Neural cell (in vitro differentiated cells): ENCODE results near the gene RS1. TPM values are rescaled to one million over a fixed set of nuclear protein-coding genes. Genes with fewer than 3 reads are reported as not detected.

Experiments
- H2AFZ ChIP-seq: fragments of 200-600, 300-800 bp; sonication (generic), shearing (Covaris generic); 2 replicates; pipeline ENCODE4 v1.6.0; 2014; ENCODE audit warnings: low read depth, mild to moderate bottlenecking, antibody characterized with exemption, low read length, moderate library complexity
- H3F3A ChIP-seq: fragments of 200-600 bp; shearing (Covaris generic); 2 replicates; pipeline ENCODE4 v1.6.1; 2016; ENCODE audit warnings: mild to moderate bottlenecking, moderate library complexity, mixed read lengths, antibody characterized with exemption, low read length; ENCODE audit not compliant: insufficient read depth, poor library complexity, severe bottlenecking
- H3K27ac ChIP-seq: fragments of 200-600, 300-800 bp; sonication (generic), shearing (Covaris generic); 2 replicates; pipeline ENCODE4 v1.5.1; 2014; ENCODE audit warnings: mild to moderate bottlenecking, low read length, moderate library complexity
- H3K27me3 ChIP-seq: fragments of 300-800, 200-600 bp; sonication (generic), shearing (Covaris generic); 2 replicates; pipeline ENCODE4 v1.6.0; 2014; ENCODE audit warnings: mild to moderate bottlenecking, low read depth, low read length, moderate library complexity; ENCODE audit not compliant: insufficient read depth
- H3K36me3 ChIP-seq: fragments of 300-800, 200-600 bp; sonication (generic), shearing (Covaris generic); 2 replicates; pipeline ENCODE4 v1.5.1; 2014; ENCODE audit warnings: mild to moderate bottlenecking, antibody characterized with exemption, low read length, moderate library complexity; ENCODE audit not compliant: insufficient read depth
- H3K4me2 ChIP-seq: fragments of 300-800, 200-600 bp; sonication (generic), shearing (Covaris generic); 2 replicates; pipeline ENCODE4 v1.6.0; 2014; ENCODE audit warnings: mild to moderate bottlenecking, low read length
- H3K4me3 ChIP-seq: fragments of 300-800, 200-600 bp; sonication (generic), shearing (Covaris generic); 2 replicates; pipeline ENCODE4 v1.5.1; 2014; ENCODE audit warnings: mild to moderate bottlenecking, low read length, moderate library complexity
- H3K79me2 ChIP-seq: fragments of 200-600 bp; shearing (Covaris generic); replicated peaks from 2 replicates; pipeline ENCODE4 v1.6.0; 2014; ENCODE audit warnings: mild to moderate bottlenecking, low read length, moderate library complexity; ENCODE audit not compliant: insufficient read depth
- H3K9ac ChIP-seq: fragments of 300-800, 200-600 bp; sonication (generic), shearing (Covaris generic); 2 replicates; pipeline ENCODE4 v1.6.1; 2016; ENCODE audit warnings: mild to moderate bottlenecking, low read length, mixed read lengths
- H3K9me2 ChIP-seq: fragments of 200-600 bp; shearing (Covaris generic); 2 replicates; pipeline ENCODE4 v1.6.1; 2016; ENCODE audit warnings: mild to moderate bottlenecking, low read length, mixed read lengths; ENCODE audit not compliant: insufficient read depth
- H3K9me3 ChIP-seq: fragments of 200-600, 300-800 bp; sonication (generic), shearing (Covaris generic); 2 replicates; pipeline ENCODE4 v1.6.1; 2016; ENCODE audit warnings: mild to moderate bottlenecking, mixed run types, low read length, moderate library complexity, mixed read lengths
- H4K20me1 ChIP-seq: fragments of 200-600 bp; shearing (Covaris generic); 2 replicates; pipeline ENCODE4 v1.6.1; 2016; ENCODE audit warnings: mild to moderate bottlenecking, mixed run types; ENCODE audit not compliant: insufficient read depth
- CTCF ChIP-seq: fragments of 450-650 bp; IDR thresholded peaks from 2 replicates; pipeline ENCODE4 v1.5.1; 2014; ENCODE audit warnings: antibody characterized with exemption, mild to moderate bottlenecking, moderate library complexity; ENCODE audit not compliant: poor library complexity, severe bottlenecking
- EP300 ChIP-seq: fragments of 450-650 bp; conservative IDR thresholded peaks from 2 replicates; pipeline ENCODE4 v1.6.1; 2014; ENCODE audit warnings: antibody characterized with exemption, mild to moderate bottlenecking, moderate library complexity; ENCODE audit not compliant: poor library complexity, severe bottlenecking
- EZH2 ChIP-seq: fragments of 200-600, 300-800 bp; shearing (Covaris generic), sonication (generic); IDR thresholded peaks from 2 replicates; pipeline ENCODE4 v1.6.1; 2014; ENCODE audit warnings: antibody characterized with exemption, low read length, borderline replicate concordance, mild to moderate bottlenecking; ENCODE audit not compliant: insufficient read depth, poor library complexity, severe bottlenecking
- MXI1 ChIP-seq: fragments of 450-650 bp; conservative IDR thresholded peaks from 2 replicates; pipeline ENCODE4 v1.6.1; 2014; ENCODE audit warnings: antibody characterized with exemption, mild to moderate bottlenecking; ENCODE audit not compliant: poor library complexity, severe bottlenecking
- POLR2AphosphoS5 ChIP-seq: IDR thresholded peaks from 2 replicates; pipeline ENCODE4 v1.6.1; 2012
- RAD21 ChIP-seq: fragments of 450-650 bp; conservative IDR thresholded peaks from 2 replicates; pipeline ENCODE4 v1.6.1; 2014; ENCODE audit warnings: antibody characterized with exemption, mild to moderate bottlenecking, moderate library complexity
- SMC3 ChIP-seq: fragments of 450-650 bp; conservative IDR thresholded peaks from 2 replicates; pipeline ENCODE4 v1.6.1; 2014; ENCODE audit warnings: antibody characterized with exemption, mild to moderate bottlenecking, moderate library complexity; ENCODE audit not compliant: poor library complexity
- TAF1 ChIP-seq: IDR thresholded peaks from 2 replicates; pipeline ENCODE4 v1.6.1; 2012; ENCODE audit warnings: low read depth
- polyA plus RNA-seq: library from polyadenylated mRNA; depleted of rRNA; stranded (reverse); fragments of >200 nt; gene quantifications from 2 replicates; pipeline ENCODE4 v1.2.3, GENCODE V29; 2014
- TF ChIP-seq, protein P1 (sequence below): IDR thresholded peaks from 2 replicates; pipeline ENCODE4 v1.6.1; 2012; ENCODE audit warnings: borderline replicate concordance

Gene RS1
- polyA plus RNA-seq, 1 donor from 2014 or later = not detected

GRCh38 chrX:18674417-18674787, 2.5 kb upstream of the RS1 start:
- no peak overlapping the region for H2AFZ ChIP-seq

GRCh38 chrX:18668071-18668835, 3.7 kb downstream of the RS1 start:
- H3K9me2 ChIP-seq = no peaks in the 10 kb centered on the region
- no peaks in the 10 kb centered on the region for H3F3A ChIP-seq
- no peaks in the 10 kb centered on the region for H3K9me3 ChIP-seq
- H4K20me1 ChIP-seq = no peaks in the 10 kb centered on the region
- no peak overlapping the region for H3K4me2 ChIP-seq
- no peak overlapping the region for H2AFZ ChIP-seq
- H3K27ac ChIP-seq = no peak overlapping the region
- no peak overlapping the region for H3K9ac ChIP-seq
- H3K4me3 ChIP-seq = no peak overlapping the region
- no peaks in the 10 kb centered on the region for H3K36me3 ChIP-seq
- H3K27me3 ChIP-seq = no peaks in the 10 kb centered on the region
- no peak for TF ChIP-seq TAF1
- no peaks in the 10 kb centered on the region for H3K79me2 ChIP-seq

More at GRCh38 chrX:18674417-18674787, 2.5 kb upstream of the RS1 start:
- no peaks in the 10 kb centered on the region for H3K36me3 ChIP-seq
- H3K4me3 ChIP-seq = peak overlapping the region; percentile 71
- no peak for TF ChIP-seq CTCF
- TF ChIP-seq EP300 = no peak
- TF ChIP-seq EZH2 = no peak
- no peak overlapping the region for H3K4me2 ChIP-seq
- H3K9ac ChIP-seq = peak overlapping the region; percentile 44
- H3K9me3 ChIP-seq = no peaks in the 10 kb centered on the region
- H3K79me2 ChIP-seq = no peaks in the 10 kb centered on the region
- no peaks in the 10 kb centered on the region for H3K9me2 ChIP-seq
- H3F3A ChIP-seq = no peaks in the 10 kb centered on the region
- no peaks in the 10 kb centered on the region for H3K27me3 ChIP-seq
- H3K27ac ChIP-seq = no peak overlapping the region
- no peaks in the 10 kb centered on the region for H4K20me1 ChIP-seq

DNA sequence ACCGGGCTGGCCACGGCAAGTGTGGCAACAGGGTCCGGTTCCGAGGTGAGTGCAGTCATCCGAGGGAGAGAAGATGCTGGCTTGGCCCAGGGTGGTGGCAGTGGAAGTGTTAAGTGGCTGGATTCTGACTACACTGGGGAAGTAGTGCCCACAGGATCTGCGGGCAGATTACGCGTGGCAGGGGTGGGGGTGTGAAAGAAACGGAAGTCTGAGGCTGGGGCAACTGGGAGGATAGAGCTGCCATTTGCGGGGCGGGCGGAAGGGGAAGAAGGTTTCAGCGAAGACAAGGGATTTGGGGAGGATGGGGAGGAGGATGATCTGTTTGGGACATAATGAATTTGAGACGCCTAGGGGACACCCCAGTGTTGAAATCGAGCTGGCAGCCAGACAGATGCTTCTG, 5.3 kb downstream of the RS1 start:
- Histone ChIP-seq H3K4me2 (no peak overlapping the region), H3K27ac (no peak overlapping the region), H3K9me3 (no peaks in the 10 kb centered on the region), H2AFZ (no peak overlapping the region), H3K9ac (no peak overlapping the region), H3K79me2 (no peaks in the 10 kb centered on the region), H3K27me3 (no peaks in the 10 kb centered on the region), H3K9me2 (no peaks in the 10 kb centered on the region), H3F3A (no peaks in the 10 kb centered on the region), H3K36me3 (no peaks in the 10 kb centered on the region), H4K20me1 (no peaks in the 10 kb centered on the region), H3K4me3 (no peak overlapping the region)
- TF ChIP-seq SMC3 (no peak), EP300 (no peak), MXI1 (no peak), CTCF (no peak), EZH2 (no peak), RAD21 (no peak), POLR2AphosphoS5 (no peak), TAF1 (no peak)
- TF ChIP-seq, protein P1, sequence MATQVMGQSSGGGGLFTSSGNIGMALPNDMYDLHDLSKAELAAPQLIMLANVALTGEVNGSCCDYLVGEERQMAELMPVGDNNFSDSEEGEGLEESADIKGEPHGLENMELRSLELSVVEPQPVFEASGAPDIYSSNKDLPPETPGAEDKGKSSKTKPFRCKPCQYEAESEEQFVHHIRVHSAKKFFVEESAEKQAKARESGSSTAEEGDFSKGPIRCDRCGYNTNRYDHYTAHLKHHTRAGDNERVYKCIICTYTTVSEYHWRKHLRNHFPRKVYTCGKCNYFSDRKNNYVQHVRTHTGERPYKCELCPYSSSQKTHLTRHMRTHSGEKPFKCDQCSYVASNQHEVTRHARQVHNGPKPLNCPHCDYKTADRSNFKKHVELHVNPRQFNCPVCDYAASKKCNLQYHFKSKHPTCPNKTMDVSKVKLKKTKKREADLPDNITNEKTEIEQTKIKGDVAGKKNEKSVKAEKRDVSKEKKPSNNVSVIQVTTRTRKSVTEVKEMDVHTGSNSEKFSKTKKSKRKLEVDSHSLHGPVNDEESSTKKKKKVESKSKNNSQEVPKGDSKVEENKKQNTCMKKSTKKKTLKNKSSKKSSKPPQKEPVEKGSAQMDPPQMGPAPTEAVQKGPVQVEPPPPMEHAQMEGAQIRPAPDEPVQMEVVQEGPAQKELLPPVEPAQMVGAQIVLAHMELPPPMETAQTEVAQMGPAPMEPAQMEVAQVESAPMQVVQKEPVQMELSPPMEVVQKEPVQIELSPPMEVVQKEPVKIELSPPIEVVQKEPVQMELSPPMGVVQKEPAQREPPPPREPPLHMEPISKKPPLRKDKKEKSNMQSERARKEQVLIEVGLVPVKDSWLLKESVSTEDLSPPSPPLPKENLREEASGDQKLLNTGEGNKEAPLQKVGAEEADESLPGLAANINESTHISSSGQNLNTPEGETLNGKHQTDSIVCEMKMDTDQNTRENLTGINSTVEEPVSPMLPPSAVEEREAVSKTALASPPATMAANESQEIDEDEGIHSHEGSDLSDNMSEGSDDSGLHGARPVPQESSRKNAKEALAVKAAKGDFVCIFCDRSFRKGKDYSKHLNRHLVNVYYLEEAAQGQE = no peak
